Glutamatergic neuron (in vitro differentiated cells): ENCODE results near the gene CDYL2. TPM values are rescaled to one million over a fixed set of nuclear protein-coding genes. Genes with fewer than 3 reads are reported as not detected.

Experiments
- DNase-seq: peaks from one replicate; pipeline ENCODE4 v3.0.0; 2022
- H3K27ac Mint-ChIP-seq: one replicate; pipeline ENCODE4 v1.8.0; 2020; ENCODE audit warnings: mild to moderate bottlenecking, mixed read lengths, inconsistent platforms; ENCODE audit not compliant: unreplicated experiment
- H3K27me3 Mint-ChIP-seq: one replicate; pipeline ENCODE4 v1.8.0; 2020; ENCODE audit warnings: mild to moderate bottlenecking, moderate library complexity, mixed read lengths, inconsistent platforms; ENCODE audit not compliant: unreplicated experiment
- H3K36me3 Mint-ChIP-seq: one replicate; pipeline ENCODE4 v1.8.0; 2020; ENCODE audit warnings: mild to moderate bottlenecking, mixed read lengths, inconsistent platforms; ENCODE audit not compliant: unreplicated experiment
- H3K4me1 Mint-ChIP-seq: one replicate; pipeline ENCODE4 v1.8.0; 2020; ENCODE audit warnings: mild to moderate bottlenecking, low read depth, mixed read lengths, inconsistent platforms; ENCODE audit not compliant: unreplicated experiment
- H3K4me3 Mint-ChIP-seq: one replicate; pipeline ENCODE4 v1.8.0; 2020; ENCODE audit warnings: mild to moderate bottlenecking, mixed read lengths, inconsistent platforms; ENCODE audit not compliant: unreplicated experiment
- H3K9me3 Mint-ChIP-seq: one replicate; pipeline ENCODE4 v1.8.0; 2020; ENCODE audit warnings: mild to moderate bottlenecking, moderate library complexity, mixed read lengths, inconsistent platforms; ENCODE audit not compliant: unreplicated experiment
- total RNA-seq: library from RNA; stranded (reverse); fragmentation: NEBNext Ultra II Directional; extraction: Animal tissue kit (Norgen Biotek cat#: 25700); gene quantifications from one replicate; pipeline ENCODE4 v1.2.1, GENCODE V29; 2021; ENCODE audit not compliant: unreplicated experiment
- TF ChIP-seq, protein P1 (sequence below): fragments of 200-600 bp; sonication (generic); IDR thresholded peaks from one replicate; pipeline ENCODE4 v1.5.0; 2021; ENCODE audit not compliant: partially characterized antibody, unreplicated experiment

Gene CDYL2
- total RNA-seq, 1 donor from 2014 or later = 30.5 TPM

DNA sequence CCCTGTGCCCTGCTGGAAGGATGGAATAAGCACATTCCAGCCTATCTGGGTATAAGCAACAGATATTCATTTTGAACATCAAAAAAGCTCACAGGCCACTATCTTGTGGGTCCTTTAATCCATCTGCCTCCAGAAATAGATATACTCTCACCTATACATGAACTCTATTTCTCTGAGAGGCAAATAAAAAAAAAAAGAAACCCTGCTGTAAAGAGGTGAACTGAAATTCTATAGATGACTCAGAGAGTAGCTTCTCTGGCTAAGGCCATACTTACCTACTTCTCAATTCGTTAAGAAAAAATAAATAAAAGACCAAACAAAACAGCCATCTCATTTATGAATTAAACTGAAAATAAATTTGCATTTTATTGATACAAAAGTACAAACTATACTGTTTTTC, 177.3 kb downstream of the CDYL2 start:
- TF ChIP-seq, protein P1, sequence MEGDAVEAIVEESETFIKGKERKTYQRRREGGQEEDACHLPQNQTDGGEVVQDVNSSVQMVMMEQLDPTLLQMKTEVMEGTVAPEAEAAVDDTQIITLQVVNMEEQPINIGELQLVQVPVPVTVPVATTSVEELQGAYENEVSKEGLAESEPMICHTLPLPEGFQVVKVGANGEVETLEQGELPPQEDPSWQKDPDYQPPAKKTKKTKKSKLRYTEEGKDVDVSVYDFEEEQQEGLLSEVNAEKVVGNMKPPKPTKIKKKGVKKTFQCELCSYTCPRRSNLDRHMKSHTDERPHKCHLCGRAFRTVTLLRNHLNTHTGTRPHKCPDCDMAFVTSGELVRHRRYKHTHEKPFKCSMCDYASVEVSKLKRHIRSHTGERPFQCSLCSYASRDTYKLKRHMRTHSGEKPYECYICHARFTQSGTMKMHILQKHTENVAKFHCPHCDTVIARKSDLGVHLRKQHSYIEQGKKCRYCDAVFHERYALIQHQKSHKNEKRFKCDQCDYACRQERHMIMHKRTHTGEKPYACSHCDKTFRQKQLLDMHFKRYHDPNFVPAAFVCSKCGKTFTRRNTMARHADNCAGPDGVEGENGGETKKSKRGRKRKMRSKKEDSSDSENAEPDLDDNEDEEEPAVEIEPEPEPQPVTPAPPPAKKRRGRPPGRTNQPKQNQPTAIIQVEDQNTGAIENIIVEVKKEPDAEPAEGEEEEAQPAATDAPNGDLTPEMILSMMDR = no peak
- peaks cover 1% of the 10 kb centered on the region for H3K27me3 Mint-ChIP-seq
- no peak overlapping the region for H3K27ac Mint-ChIP-seq
- H3K9me3 Mint-ChIP-seq = no peaks in the 10 kb centered on the region
- no peak for DNase-seq
- peaks cover 15% of the 10 kb centered on the region for H3K36me3 Mint-ChIP-seq
- H3K4me3 Mint-ChIP-seq = no peak overlapping the region
- H3K4me1 Mint-ChIP-seq = no peaks in the 10 kb centered on the region

DNA sequence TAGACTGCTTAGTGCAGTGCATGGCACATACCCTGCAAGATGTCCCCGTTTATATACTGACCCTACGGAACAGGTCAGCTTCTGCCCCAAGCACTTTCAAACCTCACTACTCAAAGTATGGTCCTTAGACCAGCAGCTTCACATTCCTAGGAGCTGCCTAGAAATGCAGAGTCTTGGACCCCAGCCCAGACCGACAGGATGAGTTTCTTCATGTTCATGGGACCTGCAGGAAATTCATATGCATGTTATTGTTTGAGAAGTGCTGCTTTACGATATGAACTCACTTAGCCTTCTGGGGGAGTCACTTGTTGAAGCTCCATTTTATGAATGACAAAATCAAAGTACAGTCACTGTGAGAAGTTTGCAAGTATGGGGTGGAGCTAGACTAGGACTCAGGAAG, 181.0 kb downstream of the CDYL2 start:
- Mint-ChIP-seq H3K27me3 (peaks cover 2% of the 10 kb centered on the region), H3K4me3 (no peak overlapping the region), H3K9me3 (peaks cover 3% of the 10 kb centered on the region), H3K36me3 (peaks cover 6% of the 10 kb centered on the region), H3K27ac (no peak overlapping the region), H3K4me1 (peaks cover 5% of the 10 kb centered on the region)
- TF ChIP-seq, protein P1 = no peak
- no peak for DNase-seq

DNA sequence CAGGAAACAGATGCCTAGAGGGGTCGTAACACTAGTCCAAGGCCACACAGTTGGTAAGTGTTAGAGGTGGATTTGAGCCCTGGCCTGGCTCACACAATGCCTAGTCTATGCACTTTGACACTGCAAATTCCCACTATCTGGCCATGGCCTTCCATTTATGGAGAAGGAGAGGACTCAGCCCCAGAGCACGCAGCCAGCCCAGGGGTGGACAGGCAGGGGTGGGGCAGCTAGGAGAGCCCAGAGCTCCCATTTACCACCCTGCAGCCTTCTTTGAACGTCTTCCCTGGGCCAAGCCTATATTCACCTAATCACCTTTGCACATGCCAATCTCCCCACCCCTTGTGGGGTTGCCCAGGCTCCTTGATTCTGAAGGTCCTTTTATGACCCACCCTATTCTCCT, 182.4 kb downstream of the CDYL2 start:
- Mint-ChIP-seq H3K4me3 (no peak overlapping the region), H3K27me3 (peaks cover 4% of the 10 kb centered on the region), H3K9me3 (peaks cover 3% of the 10 kb centered on the region), H3K4me1 (peaks cover 5% of the 10 kb centered on the region), H3K36me3 (peaks cover 5% of the 10 kb centered on the region), H3K27ac (no peak overlapping the region)
- TF ChIP-seq, protein P1 = no peak
- no peak for DNase-seq

DNA sequence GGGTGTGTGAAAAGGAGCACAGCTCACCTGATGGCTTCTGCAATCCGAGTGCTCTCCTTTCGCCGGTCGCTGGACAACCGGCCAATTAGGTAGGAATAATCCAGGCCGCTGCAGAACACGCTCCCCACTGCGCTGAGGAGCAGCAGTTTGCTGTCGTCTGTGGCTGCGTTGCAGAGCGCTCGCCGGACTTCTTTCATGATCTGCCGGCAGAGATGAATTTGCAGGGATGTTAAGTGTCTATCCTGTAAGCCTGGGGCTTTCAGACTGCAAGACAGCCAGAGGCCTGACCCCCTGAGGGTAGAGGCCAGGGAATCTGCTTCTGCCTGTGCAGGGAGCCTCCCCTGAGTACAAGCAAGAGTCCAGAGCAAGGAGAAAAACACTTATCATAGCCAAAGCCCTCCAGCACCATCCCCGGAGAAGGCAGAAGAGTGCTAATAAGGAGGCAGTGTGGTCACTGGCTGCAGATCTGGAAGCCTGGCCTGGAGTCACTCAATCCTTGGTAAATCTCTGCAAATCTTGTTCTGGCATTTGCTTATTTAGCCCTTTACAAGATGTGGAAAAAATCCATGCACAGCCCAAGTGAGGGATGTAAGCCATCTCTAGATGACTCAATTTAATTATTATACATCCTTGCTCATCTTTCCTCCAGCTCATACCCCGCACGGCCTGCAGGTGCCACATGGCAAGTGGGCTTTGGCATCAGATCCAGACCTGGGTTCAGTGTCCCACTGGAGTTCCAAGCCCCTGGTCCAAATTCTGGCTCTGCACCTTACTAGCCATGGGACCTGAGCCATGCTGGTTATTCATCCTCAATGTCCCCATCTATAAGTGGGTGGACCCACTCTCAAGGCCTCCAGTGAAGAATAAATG, 183.4 kb downstream of the CDYL2 start:
- H3K9me3 Mint-ChIP-seq = peaks cover 3% of the 10 kb centered on the region

More for the DNA sequence above, 183.4 kb downstream of the CDYL2 start:
- TF ChIP-seq, protein P1 = no peak
- Mint-ChIP-seq H3K4me1 (peaks cover 5% of the 10 kb centered on the region), H3K4me3 (no peak overlapping the region), H3K36me3 (peaks cover 5% of the 10 kb centered on the region), H3K27ac (no peak overlapping the region), H3K27me3 (peaks cover 4% of the 10 kb centered on the region)
- peak; percentile 32 for DNase-seq
